Adipose tissue (tissue), 3 donors: ENCODE measurements around the gene JMY. TPM values are rescaled to one million over a fixed set of nuclear protein-coding genes. Genes with fewer than 3 reads are reported as not detected.

Experiments used
- H3K27ac ChIP-seq: one replicate; pipeline ENCODE4 v1.5.1; 2013; ENCODE audit warnings: low read depth, low read length
- WGBS, 3 donors: extraction: QIAGEN DNeasy Blood & Tissue Kit; methylation state at CpG; one replicate each; pipeline ENCODE4 v1.1.7; 2013; 5-methylcytosine and 5-hydroxymethylcytosine counted together
- polyA plus RNA-seq, 3 donors: library from polyadenylated mRNA; stranded (reverse); fragments of 200-250 nt; gene quantifications; one replicate each; pipeline ENCODE4 v1.2.3, GENCODE V29; 2013
- donor health status: healthy with polysubstance abuse.
- donor health status: Bipolar disorder and iron deficiency.
- donor health status: healthy.

JMY gene, protein sequence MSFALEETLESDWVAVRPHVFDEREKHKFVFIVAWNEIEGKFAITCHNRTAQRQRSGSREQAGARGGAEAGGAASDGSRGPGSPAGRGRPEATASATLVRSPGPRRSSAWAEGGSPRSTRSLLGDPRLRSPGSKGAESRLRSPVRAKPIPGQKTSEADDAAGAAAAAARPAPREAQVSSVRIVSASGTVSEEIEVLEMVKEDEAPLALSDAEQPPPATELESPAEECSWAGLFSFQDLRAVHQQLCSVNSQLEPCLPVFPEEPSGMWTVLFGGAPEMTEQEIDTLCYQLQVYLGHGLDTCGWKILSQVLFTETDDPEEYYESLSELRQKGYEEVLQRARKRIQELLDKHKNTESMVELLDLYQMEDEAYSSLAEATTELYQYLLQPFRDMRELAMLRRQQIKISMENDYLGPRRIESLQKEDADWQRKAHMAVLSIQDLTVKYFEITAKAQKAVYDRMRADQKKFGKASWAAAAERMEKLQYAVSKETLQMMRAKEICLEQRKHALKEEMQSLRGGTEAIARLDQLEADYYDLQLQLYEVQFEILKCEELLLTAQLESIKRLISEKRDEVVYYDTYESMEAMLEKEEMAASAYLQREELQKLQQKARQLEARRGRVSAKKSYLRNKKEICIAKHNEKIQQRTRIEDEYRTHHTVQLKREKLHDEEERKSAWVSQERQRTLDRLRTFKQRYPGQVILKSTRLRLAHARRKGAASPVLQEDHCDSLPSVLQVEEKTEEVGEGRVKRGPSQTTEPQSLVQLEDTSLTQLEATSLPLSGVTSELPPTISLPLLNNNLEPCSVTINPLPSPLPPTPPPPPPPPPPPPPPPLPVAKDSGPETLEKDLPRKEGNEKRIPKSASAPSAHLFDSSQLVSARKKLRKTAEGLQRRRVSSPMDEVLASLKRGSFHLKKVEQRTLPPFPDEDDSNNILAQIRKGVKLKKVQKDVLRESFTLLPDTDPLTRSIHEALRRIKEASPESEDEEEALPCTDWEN
- 1 to 10 TPM; 2.7 to 3.5 (median 2.9) TPM for polyA plus RNA-seq

DNA sequence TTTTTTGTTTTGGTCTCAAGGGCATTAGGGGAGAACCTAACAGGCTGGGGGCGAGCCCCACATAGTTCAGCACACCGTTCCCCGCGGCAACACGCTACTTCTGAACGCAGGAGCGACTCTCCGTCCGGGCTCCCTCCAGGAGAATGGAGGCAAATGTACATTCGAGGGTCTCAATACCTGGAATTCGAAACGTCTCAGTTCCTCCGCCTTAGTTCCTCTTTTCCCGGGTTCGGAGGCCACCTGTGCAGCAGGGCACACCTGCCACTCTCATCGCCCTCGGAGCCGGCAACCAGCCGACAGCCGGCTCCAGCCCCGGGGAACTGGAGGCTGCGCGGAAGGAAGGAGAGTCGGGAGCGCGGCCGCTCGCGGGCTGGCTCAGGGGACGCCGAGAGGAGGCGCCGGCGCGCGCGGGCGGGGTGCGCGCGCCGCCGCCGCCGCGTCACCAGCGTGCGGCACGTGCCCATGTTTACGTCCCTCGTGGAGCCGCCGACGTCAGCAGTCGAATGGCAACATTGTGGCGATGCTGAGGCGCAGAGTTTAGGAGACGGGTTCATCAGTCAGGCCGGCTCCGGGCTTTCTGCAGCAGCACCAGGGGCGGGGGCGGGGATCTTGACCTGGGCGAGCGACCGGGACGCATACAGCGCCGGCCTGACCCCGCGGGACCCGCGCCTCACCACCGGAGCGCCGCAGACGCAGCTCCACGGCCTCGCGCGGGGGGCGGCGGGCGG is at the start of gene JMY:
TSS of gene JMY (plus strand) at position 498 of the 728 bp plus-strand sequence. CDS start 520 bp downstream, outside the sequence.
- WGBS, 3 donors = 0% methylated on average over 61 to 83 of the region's 83 CpGs
- H3K27ac ChIP-seq = no peak within 1 kb of the TSS

GRCh38 chr5:79186455-79186854 is 49.5 kb upstream of the JMY start:
- H3K27ac ChIP-seq = no peak overlapping the region
- 65 to 88% (median 66%) methylated on average over 1 of the region's 1 CpG for WGBS, 3 donors

GRCh38 chr5:79189439-79190234 is 46.3 kb upstream of the JMY start:
- H3K27ac ChIP-seq = no peak overlapping the region
- WGBS, 3 donors = 68 to 86% (median 79%) methylated on average over 8 of the region's 8 CpGs

GRCh38 chr5:79190235-79190529 is 45.7 kb upstream of the JMY start:
- 37 to 95% (median 94%) methylated on average over 2 of the region's 2 CpGs for WGBS, 3 donors
- H3K27ac ChIP-seq = no peak overlapping the region

GRCh38 chr5:79191457-79191856 is 44.5 kb upstream of the JMY start:
- no peak overlapping the region for H3K27ac ChIP-seq
- WGBS, 3 donors = 93 to 94% (median 94%) methylated on average over 6 of the region's 6 CpGs

GRCh38 chr5:79193643-79194042 is 42.3 kb upstream of the JMY start:
- no peak overlapping the region for H3K27ac ChIP-seq
- WGBS, 3 donors = 66 to 74% (median 70%) methylated on average over 4 of the region's 4 CpGs

DNA sequence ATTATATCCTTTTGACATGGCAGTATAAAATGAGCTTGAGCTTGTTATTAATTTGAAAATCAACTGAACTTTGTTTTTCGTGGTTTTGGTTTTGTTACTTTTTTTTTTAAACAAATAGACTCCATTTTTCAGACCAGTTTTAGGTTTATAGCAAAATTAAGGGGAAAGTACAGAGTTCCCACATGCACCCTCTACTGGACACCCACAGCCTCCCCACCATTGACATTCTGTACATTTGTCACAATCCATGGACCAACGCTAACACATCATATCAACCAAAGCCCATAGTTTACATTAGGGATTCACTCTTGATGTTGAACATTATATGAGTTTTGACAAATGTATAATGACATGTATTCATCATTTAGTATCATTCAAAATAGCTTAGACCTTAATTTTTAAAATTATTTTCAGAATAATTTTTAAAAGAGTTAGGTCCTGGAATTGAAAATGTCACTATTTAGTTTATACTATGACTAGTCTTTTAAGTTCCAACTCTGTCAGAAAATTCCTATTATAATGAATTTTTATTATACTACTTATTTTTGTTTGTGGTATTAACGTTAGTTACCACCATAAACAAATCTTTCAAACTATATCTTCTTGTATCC is 35.3 kb upstream of the JMY start:
- WGBS, 3 donors = 65 to 69% (median 66%) methylated on average over 3 of the region's 3 CpGs

GRCh38 chr5:79201206-79201605 is 34.7 kb upstream of the JMY start:
- 61 to 87% (median 86%) methylated on average over 4 of the region's 4 CpGs for WGBS, 3 donors
- H3K27ac ChIP-seq = no peak overlapping the region

More for the DNA sequence above, 35.3 kb upstream of the JMY start:
- no peak overlapping the region for H3K27ac ChIP-seq

DNA sequence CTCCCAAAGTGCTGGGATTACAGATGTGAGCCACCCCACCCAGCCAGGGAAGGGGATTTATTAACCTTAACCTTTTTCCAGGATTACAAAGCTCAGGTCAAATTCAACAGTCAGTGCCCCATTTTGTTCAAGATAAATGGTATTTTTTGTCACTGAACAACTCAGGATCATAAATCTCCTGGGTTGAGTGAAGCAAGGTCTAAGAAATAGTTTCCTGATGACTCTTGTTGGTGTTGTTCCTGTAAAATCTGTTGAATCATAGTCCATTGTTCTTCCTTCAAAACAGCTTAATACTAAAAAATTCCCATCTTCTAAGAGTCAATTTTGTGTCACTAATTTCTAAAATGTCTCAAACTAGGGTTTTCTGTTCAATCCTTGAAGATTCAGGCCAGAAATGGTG is 33.9 kb upstream of the JMY start:
- no peak overlapping the region for H3K27ac ChIP-seq

DNA sequence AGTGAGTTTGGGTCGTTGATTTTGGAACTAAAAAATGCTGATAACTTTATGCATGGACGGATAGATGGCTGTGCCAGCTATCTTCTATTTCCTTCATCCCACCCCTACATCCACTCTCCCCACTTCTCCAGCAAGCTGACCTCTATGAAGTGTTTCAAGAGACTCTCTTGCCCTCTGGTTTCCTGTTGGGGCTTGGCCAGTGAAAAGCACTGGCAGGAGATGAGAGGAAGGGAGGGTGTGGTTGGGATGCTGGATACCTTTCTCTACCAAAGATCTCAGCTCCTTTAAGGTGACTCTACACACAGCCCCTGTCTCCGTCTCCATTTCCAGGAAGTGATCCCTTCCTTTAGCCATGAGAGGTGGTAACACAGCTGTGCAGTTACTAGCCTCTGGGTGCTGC is 30.0 kb upstream of the JMY start:
- no peak overlapping the region for H3K27ac ChIP-seq
- WGBS, 3 donors = 59 to 68% (median 64%) methylated on average over 3 of the region's 3 CpGs

GRCh38 chr5:79206541-79206940 is 29.4 kb upstream of the JMY start:
- H3K27ac ChIP-seq = no peak overlapping the region

GRCh38 chr5:79209505-79209904 is 26.4 kb upstream of the JMY start:
- H3K27ac ChIP-seq = no peak overlapping the region

More at GRCh38 chr5:79206541-79206940, 29.4 kb upstream of the JMY start:
- WGBS, 3 donors = 93 to 95% (median 93%) methylated on average over 3 of the region's 3 CpGs

DNA sequence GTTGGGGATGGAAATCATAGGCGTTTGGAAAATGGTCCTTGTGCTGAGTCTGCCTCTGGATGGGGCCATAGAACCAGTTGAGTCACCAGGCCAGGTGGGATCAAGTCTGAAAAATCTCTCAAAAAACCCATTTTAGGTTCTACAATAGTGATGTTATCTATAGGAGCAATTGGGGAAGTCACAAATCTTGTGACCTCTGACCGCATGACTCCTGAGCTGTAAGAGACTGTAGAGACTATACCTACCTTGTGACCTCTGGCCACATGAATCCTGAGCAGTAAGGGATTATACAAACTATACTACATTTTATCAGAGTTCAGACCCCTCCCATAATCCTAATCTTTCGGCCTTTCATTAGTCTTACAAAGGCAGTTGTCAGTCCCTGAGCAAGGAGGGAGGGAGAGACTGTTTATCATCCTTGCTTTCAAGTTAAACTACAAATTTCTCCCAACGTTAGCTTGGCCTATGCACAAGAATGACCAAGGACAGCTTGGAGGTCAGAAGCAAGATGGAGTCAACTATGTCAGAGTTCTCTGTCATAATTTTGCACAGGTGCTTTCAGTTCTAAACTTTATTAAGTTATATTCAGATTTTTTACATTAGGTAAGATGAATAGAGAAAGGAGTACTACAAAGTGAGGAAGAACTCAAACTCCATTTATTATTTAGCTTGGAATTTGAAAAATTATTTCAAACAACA is 11.5 kb upstream of the JMY start:
- 76 to 91% (median 85%) methylated on average over 4 of the region's 4 CpGs for WGBS, 3 donors
- H3K27ac ChIP-seq = no peak overlapping the region

- no peak overlapping the region for H3K27ac ChIP-seq
- WGBS, 3 donors = 75 to 80% (median 77%) methylated on average over 2 of the region's 2 CpGs
These were observed 10.9 kb upstream of the JMY start for GRCh38 chr5:79225026-79225425.

DNA sequence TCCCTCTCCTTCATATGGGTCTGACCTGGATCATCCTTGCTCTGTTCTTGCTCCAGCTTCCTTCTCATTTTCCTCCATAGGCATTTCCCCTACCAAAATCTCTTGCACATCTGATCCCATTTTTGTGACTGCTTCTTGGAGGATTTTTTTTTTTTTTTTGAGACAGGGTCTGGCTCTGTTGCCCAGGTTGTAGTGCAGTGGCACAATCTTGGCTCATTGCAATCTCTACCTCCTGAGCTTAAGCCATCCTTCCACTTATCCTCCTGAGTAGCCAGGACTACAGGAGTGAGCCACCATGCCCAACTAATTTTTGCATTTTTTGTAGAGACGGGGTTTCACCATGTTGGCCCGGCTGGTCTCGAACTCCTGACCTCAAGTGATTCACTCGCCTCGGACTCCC is 10.5 kb upstream of the JMY start:
- WGBS, 3 donors = 96 to 97% (median 97%) methylated on average over 5 of the region's 5 CpGs
- no peak overlapping the region for H3K27ac ChIP-seq

DNA sequence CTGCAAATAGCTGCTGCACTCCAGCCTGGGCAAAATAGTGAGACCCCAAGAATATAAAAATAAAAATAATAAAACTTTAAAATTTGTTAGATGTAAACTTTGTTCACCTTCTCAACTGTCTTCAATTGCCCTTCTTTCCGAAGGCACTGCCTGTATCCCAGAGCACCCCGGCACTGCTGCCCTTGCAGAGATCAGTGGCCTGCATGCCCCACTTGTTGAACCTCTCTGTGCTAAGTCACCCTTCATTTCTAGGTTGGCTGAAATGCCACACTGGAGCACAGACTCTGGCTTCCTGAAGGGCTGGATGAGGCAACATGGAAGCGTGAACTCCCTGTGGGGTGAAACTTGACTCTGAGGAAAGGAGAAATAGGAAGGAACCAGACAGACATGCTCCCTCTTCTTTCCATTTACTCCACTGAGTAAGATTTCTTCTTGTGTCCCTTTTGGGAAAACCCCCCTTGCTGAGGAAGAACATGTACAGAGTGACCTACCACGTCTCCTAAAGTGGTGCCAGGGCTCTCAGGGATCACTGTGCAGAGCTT is 8.4 kb upstream of the JMY start:
- WGBS, 3 donors = 81 to 99% (median 84%) methylated on average over 4 of the region's 4 CpGs
- no peak overlapping the region for H3K27ac ChIP-seq
